Mesendoderm (in vitro differentiated cells): ENCODE data around the gene RPL19.

Source experiments
- DNase-seq: peaks from one replicate; pipeline ENCODE4 v3.0.0; 2013
- H2AK5ac ChIP-seq: 2 replicates; pipeline ENCODE4 v1.6.1; 2013; ENCODE audit warnings: low read length, inconsistent platforms
- H2BK120ac ChIP-seq: 2 replicates; pipeline ENCODE4 v1.6.1; 2013; ENCODE audit warnings: low read depth, mild to moderate bottlenecking, low read length, moderate library complexity, mixed read lengths
- H2BK15ac ChIP-seq: replicated peaks from 2 replicates; pipeline ENCODE4 v1.6.1; 2013; ENCODE audit warnings: low read depth, mild to moderate bottlenecking, moderate library complexity
- H2BK5ac ChIP-seq: 2 replicates; pipeline ENCODE4 v1.6.1; 2013; ENCODE audit warnings: low read length, inconsistent platforms
- H3K18ac ChIP-seq: 2 replicates; pipeline ENCODE4 v1.6.1; 2013; ENCODE audit warnings: mild to moderate bottlenecking, low read length, mixed read lengths
- H3K23ac ChIP-seq: one replicate; pipeline ENCODE4 v1.6.1; 2013; ENCODE audit warnings: low read length
- H3K27ac ChIP-seq: 2 replicates; pipeline ENCODE4 v1.5.1; 2013; ENCODE audit warnings: low read depth, mild to moderate bottlenecking, inconsistent platforms, low read length, moderate library complexity
- H3K27me3 ChIP-seq: 2 replicates; pipeline ENCODE4 v1.6.1; 2013; ENCODE audit warnings: low read length, control low read depth, mild to moderate bottlenecking, inconsistent platforms; ENCODE audit not compliant: insufficient read depth, poor library complexity
- H3K36me3 ChIP-seq: 2 replicates; pipeline ENCODE4 v1.6.1; 2013; ENCODE audit warnings: low read length, inconsistent platforms; ENCODE audit not compliant: control insufficient read depth, insufficient read depth
- H3K4ac ChIP-seq: one replicate; pipeline ENCODE4 v1.6.1; 2013; ENCODE audit warnings: low read depth, mild to moderate bottlenecking, low read length, moderate library complexity
- H3K4me1 ChIP-seq: 2 replicates; pipeline ENCODE4 v1.6.1; 2013; ENCODE audit warnings: low read depth, low read length, inconsistent platforms; ENCODE audit not compliant: control insufficient read depth
- H3K4me2 ChIP-seq: 2 replicates; pipeline ENCODE4 v1.6.1; 2013; ENCODE audit warnings: low read length
- H3K4me3 ChIP-seq: 2 replicates; pipeline ENCODE4 v1.5.1; 2013; ENCODE audit warnings: mild to moderate bottlenecking, low read length
- H3K56ac ChIP-seq: one replicate; pipeline ENCODE4 v1.6.1; 2013; ENCODE audit warnings: low read length
- H3K79me1 ChIP-seq: 2 replicates; pipeline ENCODE4 v1.6.1; 2013; ENCODE audit warnings: low read length, inconsistent platforms
- H3K79me2 ChIP-seq: 2 replicates; pipeline ENCODE4 v1.6.1; 2013; ENCODE audit warnings: mild to moderate bottlenecking, low read length; ENCODE audit not compliant: control insufficient read depth, insufficient read depth
- H3K9ac ChIP-seq: 2 replicates; pipeline ENCODE4 v1.6.1; 2013; ENCODE audit warnings: low read length, inconsistent platforms
- H4K5ac ChIP-seq: one replicate; pipeline ENCODE4 v1.6.1; 2013; ENCODE audit warnings: low read length
- H4K8ac ChIP-seq: one replicate; pipeline ENCODE4 v1.6.1; 2013; ENCODE audit warnings: low read depth, mild to moderate bottlenecking, control low read depth, low read length, moderate library complexity
- whole genome bisulfite sequencing: extraction: QIAGEN DNeasy Blood & Tissue Kit; methylation state at CpG from one replicate; pipeline ENCODE4 v1.1.7; 2013; ENCODE audit warnings: low lambda C conversion rate, missing lambda C conversion rate; ENCODE audit not compliant: insufficient coverage; ENCODE audit errors: extremely low coverage; 5-methylcytosine and 5-hydroxymethylcytosine counted together

The RPL19 gene

GRCh38 chr17:39219647-39220154 lies 19.6 kb downstream of the RPL19 start:
- Histone ChIP-seq H3K56ac (no peak overlapping the region), H3K79me1 (no peaks in the 10 kb centered on the region), H4K5ac (no peak overlapping the region), H3K4me1 (no peaks in the 10 kb centered on the region), H3K4ac (no peak overlapping the region), H3K18ac (no peak overlapping the region), H3K9ac (no peak overlapping the region), H3K4me2 (no peak overlapping the region), H3K36me3 (no peaks in the 10 kb centered on the region), H4K8ac (no peak overlapping the region), H3K23ac (peak overlapping the region; percentile 24), H3K27me3 (peaks cover 21% of the 10 kb centered on the region), H3K27ac (no peak overlapping the region), H2BK15ac (no peak overlapping the region), H2BK120ac (no peak overlapping the region), H3K79me2 (no peaks in the 10 kb centered on the region), H2AK5ac (no peak overlapping the region), H3K4me3 (no peak overlapping the region), H2BK5ac (no peak overlapping the region)
- no peak for DNase-seq
- no CpG with 5 or more reads among the region's 8 CpGs for WGBS

GRCh38 chr17:39221572-39221971 lies 21.5 kb downstream of the RPL19 start:
- no peaks in the 10 kb centered on the region for H3K79me2 ChIP-seq
- H3K4ac ChIP-seq, result no peak overlapping the region
- no peak overlapping the region for H2BK5ac ChIP-seq
- no peak for DNase-seq
- no peak overlapping the region for H2BK120ac ChIP-seq
- H4K8ac ChIP-seq, result no peak overlapping the region
- H3K4me2 ChIP-seq, result no peak overlapping the region
- no peak overlapping the region for H2BK15ac ChIP-seq
- no peaks in the 10 kb centered on the region for H3K36me3 ChIP-seq
- H3K56ac ChIP-seq, result no peak overlapping the region
- H3K79me1 ChIP-seq, result no peaks in the 10 kb centered on the region
- peaks cover 3% of the 10 kb centered on the region for H3K4me1 ChIP-seq
- H2AK5ac ChIP-seq, result no peak overlapping the region
- no peak overlapping the region for H3K4me3 ChIP-seq
- no peak overlapping the region for H3K9ac ChIP-seq
- no peak overlapping the region for H3K18ac ChIP-seq
- H3K23ac ChIP-seq, result no peak overlapping the region
- H3K27me3 ChIP-seq, result peaks cover 32% of the 10 kb centered on the region
- WGBS, result no CpG with 5 or more reads among the region's 6 CpGs
- no peak overlapping the region for H4K5ac ChIP-seq
- H3K27ac ChIP-seq, result no peak overlapping the region

- Histone ChIP-seq H2BK5ac (no peak overlapping the region), H3K9ac (no peak overlapping the region), H3K18ac (no peak overlapping the region), H3K4me3 (no peak overlapping the region), H3K23ac (no peak overlapping the region), H3K79me2 (no peaks in the 10 kb centered on the region), H3K27ac (no peak overlapping the region), H3K4ac (no peak overlapping the region), H2BK120ac (no peak overlapping the region), H3K36me3 (no peaks in the 10 kb centered on the region), H4K5ac (no peak overlapping the region), H2BK15ac (no peak overlapping the region), H2AK5ac (no peak overlapping the region), H3K56ac (no peak overlapping the region), H3K79me1 (no peaks in the 10 kb centered on the region), H4K8ac (no peak overlapping the region), H3K27me3 (peaks cover 32% of the 10 kb centered on the region), H3K4me1 (peaks cover 3% of the 10 kb centered on the region), H3K4me2 (no peak overlapping the region)
- no CpG with 5 or more reads among the region's 7 CpGs for WGBS
- DNase-seq, result no peak
These were observed 22.1 kb downstream of the RPL19 start for GRCh38 chr17:39222151-39222550.

GRCh38 chr17:39222866-39223834 lies 23.1 kb downstream of the RPL19 start:
- H3K27me3 ChIP-seq, result peaks cover 30% of the 10 kb centered on the region
- no peak overlapping the region for H3K27ac ChIP-seq
- no peak overlapping the region for H3K4ac ChIP-seq
- DNase-seq, result no peak
- no peak overlapping the region for H3K18ac ChIP-seq
- no peak overlapping the region for H4K8ac ChIP-seq
- H4K5ac ChIP-seq, result no peak overlapping the region
- no CpG with 5 or more reads among the region's 9 CpGs for WGBS
- H2BK15ac ChIP-seq, result no peak overlapping the region
- no peaks in the 10 kb centered on the region for H3K79me2 ChIP-seq
- H2BK5ac ChIP-seq, result no peak overlapping the region
- H3K4me2 ChIP-seq, result no peak overlapping the region
- H3K4me3 ChIP-seq, result no peak overlapping the region
- H2BK120ac ChIP-seq, result no peak overlapping the region
- no peak overlapping the region for H2AK5ac ChIP-seq
- H3K4me1 ChIP-seq, result peaks cover 3% of the 10 kb centered on the region
- no peak overlapping the region for H3K9ac ChIP-seq
- H3K79me1 ChIP-seq, result no peaks in the 10 kb centered on the region
- no peak overlapping the region for H3K23ac ChIP-seq
- no peaks in the 10 kb centered on the region for H3K36me3 ChIP-seq
- H3K56ac ChIP-seq, result no peak overlapping the region

GRCh38 chr17:39223907-39224777 lies 24.1 kb downstream of the RPL19 start:
- H3K23ac ChIP-seq, result no peak overlapping the region
- H2BK120ac ChIP-seq, result no peak overlapping the region
- peak overlapping the region; percentile 45 for H3K9ac ChIP-seq
- no peak overlapping the region for H4K5ac ChIP-seq
- no peak overlapping the region for H2AK5ac ChIP-seq
- H3K56ac ChIP-seq, result peak overlapping the region; percentile 42
- H2BK15ac ChIP-seq, result no peak overlapping the region
- H3K18ac ChIP-seq, result no peak overlapping the region
- H3K27me3 ChIP-seq, result peaks cover 26% of the 10 kb centered on the region
- no peaks in the 10 kb centered on the region for H3K79me2 ChIP-seq
- H2BK5ac ChIP-seq, result no peak overlapping the region
- no peaks in the 10 kb centered on the region for H3K36me3 ChIP-seq
- H3K4me1 ChIP-seq, result peaks cover 3% of the 10 kb centered on the region
- no peak overlapping the region for H3K4me3 ChIP-seq
- peak overlapping the region; percentile 64 for H3K4me2 ChIP-seq
- H4K8ac ChIP-seq, result no peak overlapping the region
- no peak overlapping the region for H3K27ac ChIP-seq
- no peak overlapping the region for H3K4ac ChIP-seq
- H3K79me1 ChIP-seq, result no peaks in the 10 kb centered on the region
- DNase-seq, result no peak
- no CpG with 5 or more reads among the region's 33 CpGs for WGBS
